ENCODE data around the gene GDA.
"Not testable (repeated sequence)": the region's sequence is repeated elsewhere in the genome, so short reads cannot be mapped to it uniquely, and the experiment has no call there.

GDA gene

GRCh38 chr9:72211047-72211446, 61.8 kb downstream of the GDA start:
- DNase-seq, result no peak

- no peak for DNase-seq
Observed at GRCh38 chr9:72213906-72214305, 64.7 kb downstream of the GDA start.

GRCh38 chr9:72217306-72217842, 68.1 kb downstream of the GDA start:
- DNase-seq, result no peak

GRCh38 chr9:72220589-72220988, 71.3 kb downstream of the GDA start:
- no peak for DNase-seq

- no peak for DNase-seq
Observed at GRCh38 chr9:72226146-72226812, 77.0 kb downstream of the GDA start.

- no peak for DNase-seq
Observed at GRCh38 chr9:72228282-72228681, 79.0 kb downstream of the GDA start.

- DNase-seq, result no peak
Observed at GRCh38 chr9:72232778-72233177, 83.5 kb downstream of the GDA start.

- no peak for DNase-seq
Observed at GRCh38 chr9:72247549-72247948, 98.3 kb downstream of the GDA start.

GRCh38 chr9:72251589-72251988, 102.3 kb downstream of the GDA start:
- no peak for DNase-seq

GRCh38 chr9:72254901-72255545, 105.8 kb downstream of the GDA start:
- DNase-seq, result no peak

- DNase-seq, result no peak
Observed at GRCh38 chr9:72255569-72255968, 106.3 kb downstream of the GDA start.

GRCh38 chr9:72256931-72257330, 107.7 kb downstream of the GDA start:
- DNase-seq, result no peak

- DNase-seq, result no peak
Observed at GRCh38 chr9:72257814-72258213, 108.6 kb downstream of the GDA start.

GRCh38 chr9:72262063-72262462, 112.8 kb downstream of the GDA start:
- DNase-seq, result no peak

GRCh38 chr9:72263572-72263971, 114.3 kb downstream of the GDA start:
- no peak for DNase-seq

GRCh38 chr9:72268961-72269360, 119.7 kb downstream of the GDA start:
- DNase-seq, result no peak

- not testable (repeated sequence) for DNase-seq
Observed at GRCh38 chr9:72270359-72270758, 121.1 kb downstream of the GDA start.

GRCh38 chr9:72271613-72272478, 122.6 kb downstream of the GDA start:
- DNase-seq, result peak in 1 of 2 donors; percentile 11

- no peak for DNase-seq
Observed at GRCh38 chr9:72274441-72274840, 125.2 kb downstream of the GDA start.

GRCh38 chr9:72274916-72275315, 125.7 kb downstream of the GDA start:
- no peak for DNase-seq

- DNase-seq, result no peak
Observed at GRCh38 chr9:72276429-72276828, 127.2 kb downstream of the GDA start.

- no peak for DNase-seq
Observed at GRCh38 chr9:72278959-72279358, 129.7 kb downstream of the GDA start.

- peak; percentile 6 to 48 for DNase-seq
Observed at GRCh38 chr9:72280913-72281500, 131.8 kb downstream of the GDA start.
